Esophagus squamous epithelium (tissue), 4 donors: ENCODE results near the gene ZMPSTE24.

ENCODE experiments used
- POLR2A ChIP-seq, 4 donors: fragments of 450-650 bp; IDR thresholded peaks; one replicate each; pipeline ENCODE4 v1.6.1; 2017; ENCODE audit warnings: antibody characterized with exemption in 4 of 4, mild to moderate bottlenecking in 4 of 4, moderate library complexity in 3 of 4
- TF ChIP-seq, protein P1 (sequence below), 6 experiments: fragments of 450-650 bp in 4 of 6; fragments of 200-600 bp in 2 of 6; sonication (generic) in 2 of 6; IDR thresholded peaks; one replicate each; pipeline ENCODE4 v1.5.1; 2016 to 2019; ENCODE audit warnings: antibody characterized with exemption in 6 of 6, mild to moderate bottlenecking in 4 of 6, moderate library complexity in 4 of 6

DNA sequence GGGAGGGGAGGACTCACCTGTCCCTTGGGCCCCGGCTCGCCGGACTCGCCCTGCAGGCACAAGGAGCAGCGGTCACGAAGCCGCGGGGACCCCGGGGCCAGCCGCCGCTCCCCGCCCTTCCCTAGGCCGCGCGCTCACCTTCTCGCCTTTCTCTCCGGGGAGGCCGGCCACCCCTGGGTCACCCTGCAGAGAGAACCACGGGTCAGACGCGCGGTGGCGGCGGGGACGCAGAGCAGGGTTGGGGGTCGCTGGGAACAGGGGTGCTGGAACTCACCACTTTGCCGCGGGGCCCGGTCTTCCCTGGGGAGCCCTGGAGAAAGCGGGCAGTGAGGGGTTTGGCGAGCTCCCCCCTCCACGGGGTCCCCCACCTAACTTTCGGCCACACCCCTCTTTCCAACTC, 45.8 kb downstream of the ZMPSTE24 start:
- TF ChIP-seq, protein P1, sequence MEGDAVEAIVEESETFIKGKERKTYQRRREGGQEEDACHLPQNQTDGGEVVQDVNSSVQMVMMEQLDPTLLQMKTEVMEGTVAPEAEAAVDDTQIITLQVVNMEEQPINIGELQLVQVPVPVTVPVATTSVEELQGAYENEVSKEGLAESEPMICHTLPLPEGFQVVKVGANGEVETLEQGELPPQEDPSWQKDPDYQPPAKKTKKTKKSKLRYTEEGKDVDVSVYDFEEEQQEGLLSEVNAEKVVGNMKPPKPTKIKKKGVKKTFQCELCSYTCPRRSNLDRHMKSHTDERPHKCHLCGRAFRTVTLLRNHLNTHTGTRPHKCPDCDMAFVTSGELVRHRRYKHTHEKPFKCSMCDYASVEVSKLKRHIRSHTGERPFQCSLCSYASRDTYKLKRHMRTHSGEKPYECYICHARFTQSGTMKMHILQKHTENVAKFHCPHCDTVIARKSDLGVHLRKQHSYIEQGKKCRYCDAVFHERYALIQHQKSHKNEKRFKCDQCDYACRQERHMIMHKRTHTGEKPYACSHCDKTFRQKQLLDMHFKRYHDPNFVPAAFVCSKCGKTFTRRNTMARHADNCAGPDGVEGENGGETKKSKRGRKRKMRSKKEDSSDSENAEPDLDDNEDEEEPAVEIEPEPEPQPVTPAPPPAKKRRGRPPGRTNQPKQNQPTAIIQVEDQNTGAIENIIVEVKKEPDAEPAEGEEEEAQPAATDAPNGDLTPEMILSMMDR (IDR thresholded peaks at IDR 0.05): no peak
- no peak for TF ChIP-seq POLR2A (IDR thresholded peaks at IDR 0.05)
